ENCODE results near the gene PSMF1.

Gene PSMF1

DNA sequence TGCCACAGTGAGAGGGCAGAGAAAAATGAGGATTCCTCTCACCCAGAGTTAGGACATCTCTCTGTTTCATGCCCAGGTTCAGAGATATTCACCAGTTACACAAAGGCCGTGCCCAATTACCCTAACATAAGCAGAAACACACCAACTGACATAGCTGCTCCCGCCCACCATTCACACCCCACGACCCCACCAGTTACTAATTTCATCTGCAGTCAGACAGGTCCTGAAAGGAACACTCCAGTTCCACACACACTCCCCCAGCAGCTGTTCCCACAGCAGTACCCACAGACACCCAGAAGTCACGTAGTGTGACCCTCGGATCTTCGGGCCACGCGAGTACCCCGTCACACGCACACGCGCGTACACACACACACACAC lies 65.8 kb downstream of the PSMF1 start:
- peaks cover 4% of the 10 kb centered on the region; the same call in 1 of the 2 replicates for H3K4me1 ChIP-seq (ENCODE audit: low read length)
- H3F3A ChIP-seq (ENCODE audit: insufficient read depth, low read length): no peaks in the 10 kb centered on the region
- H4K20me1 ChIP-seq (ENCODE audit: insufficient read depth, low read length): no peaks in the 10 kb centered on the region
- H3K36me3 ChIP-seq (replicated peaks; ENCODE audit: insufficient read depth, low read length): no peaks in the 10 kb centered on the region
- no peaks in the 10 kb centered on the region for H3K9me2 ChIP-seq (replicated peaks; ENCODE audit: insufficient read depth, low read length)
- no peaks in the 10 kb centered on the region for H3K79me2 ChIP-seq (ENCODE audit: low read length)
- no peak overlapping the region for H3K27ac ChIP-seq (ENCODE audit: low read length)
- H3K27me3 ChIP-seq (replicated peaks; ENCODE audit: insufficient read depth, low read length): no peaks in the 10 kb centered on the region
- H3K4me2 ChIP-seq (ENCODE audit: low read depth, low read length): no peak overlapping the region
- no peak overlapping the region for H2AFZ ChIP-seq (ENCODE audit: low read length)
- H3K9ac ChIP-seq (ENCODE audit: low read length): no peak overlapping the region
- DNase-seq: no peak
- TF ChIP-seq EZH2phosphoT487 (IDR thresholded peaks at IDR 0.05; ENCODE audit: low read length) (no peak), EZH2 (optimal IDR thresholded peaks at IDR 0.05; ENCODE audit: low read depth, low read length) (no peak)
- TF ChIP-seq, protein P1, sequence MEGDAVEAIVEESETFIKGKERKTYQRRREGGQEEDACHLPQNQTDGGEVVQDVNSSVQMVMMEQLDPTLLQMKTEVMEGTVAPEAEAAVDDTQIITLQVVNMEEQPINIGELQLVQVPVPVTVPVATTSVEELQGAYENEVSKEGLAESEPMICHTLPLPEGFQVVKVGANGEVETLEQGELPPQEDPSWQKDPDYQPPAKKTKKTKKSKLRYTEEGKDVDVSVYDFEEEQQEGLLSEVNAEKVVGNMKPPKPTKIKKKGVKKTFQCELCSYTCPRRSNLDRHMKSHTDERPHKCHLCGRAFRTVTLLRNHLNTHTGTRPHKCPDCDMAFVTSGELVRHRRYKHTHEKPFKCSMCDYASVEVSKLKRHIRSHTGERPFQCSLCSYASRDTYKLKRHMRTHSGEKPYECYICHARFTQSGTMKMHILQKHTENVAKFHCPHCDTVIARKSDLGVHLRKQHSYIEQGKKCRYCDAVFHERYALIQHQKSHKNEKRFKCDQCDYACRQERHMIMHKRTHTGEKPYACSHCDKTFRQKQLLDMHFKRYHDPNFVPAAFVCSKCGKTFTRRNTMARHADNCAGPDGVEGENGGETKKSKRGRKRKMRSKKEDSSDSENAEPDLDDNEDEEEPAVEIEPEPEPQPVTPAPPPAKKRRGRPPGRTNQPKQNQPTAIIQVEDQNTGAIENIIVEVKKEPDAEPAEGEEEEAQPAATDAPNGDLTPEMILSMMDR (IDR thresholded peaks at IDR 0.05; ENCODE audit: low read length): no peak
- H3K4me3 ChIP-seq (ENCODE audit: low read length): no peak overlapping the region
- no peaks in the 10 kb centered on the region for H3K9me3 ChIP-seq (replicated peaks; ENCODE audit: insufficient read depth, low read length)

GRCh38 chr20:1184638-1185315 lies 66.4 kb downstream of the PSMF1 start, which contains the start of gene TMEM74B:
Gene TMEM74B, minus strand, starts transcription at chr20:1184981. Its CDS starts 1,180 bp downstream, at chr20:1183801.
- DNase-seq: no peak
- H3K4me2 ChIP-seq (ENCODE audit: low read depth, low read length): peak within 1 kb of the TSS; percentile 70
- H3K9me2 ChIP-seq (replicated peaks; ENCODE audit: insufficient read depth, low read length): no peaks in the 10 kb centered on the region
- no peak within 1 kb of the TSS for H3K27ac ChIP-seq (ENCODE audit: low read length)
- no peak within 1 kb of the TSS for H3K9ac ChIP-seq (ENCODE audit: low read length)
- no peaks in the 10 kb centered on the region for H3K9me3 ChIP-seq (replicated peaks; ENCODE audit: insufficient read depth, low read length)
- no peaks in the 10 kb centered on the region for H3K36me3 ChIP-seq (replicated peaks; ENCODE audit: insufficient read depth, low read length)
- H3K4me1 ChIP-seq (ENCODE audit: low read length): peaks cover 4% of the 10 kb centered on the region; the same call in 1 of the 2 replicates
- H3K4me3 ChIP-seq (ENCODE audit: low read length): peak within 1 kb of the TSS; percentile 42
- H3F3A ChIP-seq (ENCODE audit: insufficient read depth, low read length): no peaks in the 10 kb centered on the region
- no peak for TF ChIP-seq EZH2 (optimal IDR thresholded peaks at IDR 0.05; ENCODE audit: low read depth, low read length)
- TF ChIP-seq, protein P1 (IDR thresholded peaks at IDR 0.05; ENCODE audit: low read length): no peak
- TF ChIP-seq EZH2phosphoT487 (IDR thresholded peaks at IDR 0.05; ENCODE audit: low read length): no peak
- no peaks in the 10 kb centered on the region for H3K27me3 ChIP-seq (replicated peaks; ENCODE audit: insufficient read depth, low read length)
- peak within 1 kb of the TSS; percentile 36; the same call in 1 of the 2 replicates for H2AFZ ChIP-seq (ENCODE audit: low read length)
- H4K20me1 ChIP-seq (ENCODE audit: insufficient read depth, low read length): no peaks in the 10 kb centered on the region
- no peaks in the 10 kb centered on the region for H3K79me2 ChIP-seq (ENCODE audit: low read length)

- Histone ChIP-seq H3K36me3 (replicated peaks; ENCODE audit: insufficient read depth, low read length) (no peaks in the 10 kb centered on the region), H3F3A (ENCODE audit: insufficient read depth, low read length) (no peaks in the 10 kb centered on the region), H3K9me3 (replicated peaks; ENCODE audit: insufficient read depth, low read length) (no peaks in the 10 kb centered on the region), H3K9me2 (replicated peaks; ENCODE audit: insufficient read depth, low read length) (no peaks in the 10 kb centered on the region), H3K4me1 (ENCODE audit: low read length) (peaks cover 4% of the 10 kb centered on the region; the same call in 1 of the 2 replicates), H3K4me2 (ENCODE audit: low read depth, low read length) (peak overlapping the region; percentile 70), H3K27ac (ENCODE audit: low read length) (no peak overlapping the region), H4K20me1 (ENCODE audit: insufficient read depth, low read length) (no peaks in the 10 kb centered on the region), H2AFZ (ENCODE audit: low read length) (no peak overlapping the region), H3K27me3 (replicated peaks; ENCODE audit: insufficient read depth, low read length) (no peaks in the 10 kb centered on the region), H3K9ac (ENCODE audit: low read length) (no peak overlapping the region), H3K79me2 (ENCODE audit: low read length) (no peaks in the 10 kb centered on the region), H3K4me3 (ENCODE audit: low read length) (peak overlapping the region; percentile 42; the same call in 1 of the 2 replicates)
- DNase-seq: no peak
- no peak for TF ChIP-seq EZH2phosphoT487 (IDR thresholded peaks at IDR 0.05; ENCODE audit: low read length)
- TF ChIP-seq, protein P1 (IDR thresholded peaks at IDR 0.05; ENCODE audit: low read length): no peak
- TF ChIP-seq EZH2 (optimal IDR thresholded peaks at IDR 0.05; ENCODE audit: low read depth, low read length): no peak
These were observed 66.9 kb downstream of the PSMF1 start for GRCh38 chr20:1185316-1185741.

All from MM.1S (cell line).